ENCODE measurements around the gene PRR7.
A peak's percentile ranks its signal among the peaks of the same experiment; 100 is the strongest.

The PRR7 gene

DNA sequence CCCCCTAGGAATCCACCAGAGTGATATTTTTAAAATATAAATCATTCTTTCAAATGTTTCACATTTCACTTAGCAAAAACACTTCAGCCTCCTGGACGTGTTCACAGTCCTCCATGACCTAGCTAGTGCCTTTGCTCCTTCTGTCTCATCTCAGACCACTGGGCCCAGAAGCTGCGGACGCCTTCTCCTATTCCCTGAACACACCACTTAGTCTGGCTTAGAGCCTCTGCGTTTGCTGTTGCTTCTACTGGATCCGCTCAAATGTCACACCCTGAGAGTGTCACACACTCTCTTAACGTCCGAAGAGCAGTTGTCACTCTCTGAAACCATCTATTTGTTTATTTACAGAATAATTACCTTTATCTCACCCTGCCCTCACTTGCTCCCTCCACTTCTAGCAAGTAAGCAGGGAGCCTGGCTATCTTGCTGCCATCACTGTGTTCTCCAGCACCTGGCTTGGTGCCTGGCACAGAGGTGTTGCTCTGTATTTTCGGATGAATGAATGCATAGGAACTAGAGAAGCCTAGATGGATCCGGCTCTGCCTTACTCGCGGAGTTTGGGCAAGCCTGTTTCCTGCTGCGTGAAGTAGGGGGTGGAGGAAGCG is 21.3 kb upstream of the PRR7 start:
- no peak for DNase-seq

DNA sequence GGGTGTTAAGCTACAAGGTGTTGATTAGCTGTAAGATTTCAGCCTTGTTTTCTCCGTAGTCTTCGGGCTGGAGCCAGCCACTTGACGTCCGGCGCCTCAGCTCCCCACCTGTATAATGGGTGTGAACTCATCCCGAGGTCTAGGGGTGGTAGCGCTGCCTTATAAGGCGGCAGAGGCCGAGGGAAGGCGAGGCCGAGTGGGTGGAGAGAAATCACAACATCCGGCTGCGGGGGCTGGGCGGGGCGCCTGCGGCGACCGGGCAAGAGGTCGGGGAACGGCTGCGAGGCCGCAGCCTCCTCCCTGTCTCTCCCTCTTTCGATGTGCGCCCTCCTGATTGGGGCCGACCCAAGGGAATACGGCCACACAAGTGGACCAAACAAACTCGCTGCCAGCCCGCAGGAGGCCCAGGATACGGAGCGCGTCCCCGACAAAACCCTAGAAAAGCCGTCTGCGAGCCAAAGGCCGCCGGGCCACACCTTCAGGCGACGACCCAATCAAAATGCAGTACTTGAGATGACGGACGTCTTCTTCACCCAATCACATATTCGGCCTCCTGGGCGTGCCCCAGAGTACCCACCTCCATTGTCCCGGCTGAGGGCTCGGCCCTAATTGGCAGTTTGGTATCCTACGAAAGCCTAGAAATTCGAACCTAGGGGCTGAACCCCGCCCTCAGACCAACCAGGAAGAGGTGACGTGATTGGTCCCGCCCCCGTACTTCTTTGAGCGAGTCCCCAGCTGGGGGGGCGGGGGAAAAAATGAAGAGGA is 20.6 kb upstream of the PRR7 start:
- peak; percentile 96 for DNase-seq

DNA sequence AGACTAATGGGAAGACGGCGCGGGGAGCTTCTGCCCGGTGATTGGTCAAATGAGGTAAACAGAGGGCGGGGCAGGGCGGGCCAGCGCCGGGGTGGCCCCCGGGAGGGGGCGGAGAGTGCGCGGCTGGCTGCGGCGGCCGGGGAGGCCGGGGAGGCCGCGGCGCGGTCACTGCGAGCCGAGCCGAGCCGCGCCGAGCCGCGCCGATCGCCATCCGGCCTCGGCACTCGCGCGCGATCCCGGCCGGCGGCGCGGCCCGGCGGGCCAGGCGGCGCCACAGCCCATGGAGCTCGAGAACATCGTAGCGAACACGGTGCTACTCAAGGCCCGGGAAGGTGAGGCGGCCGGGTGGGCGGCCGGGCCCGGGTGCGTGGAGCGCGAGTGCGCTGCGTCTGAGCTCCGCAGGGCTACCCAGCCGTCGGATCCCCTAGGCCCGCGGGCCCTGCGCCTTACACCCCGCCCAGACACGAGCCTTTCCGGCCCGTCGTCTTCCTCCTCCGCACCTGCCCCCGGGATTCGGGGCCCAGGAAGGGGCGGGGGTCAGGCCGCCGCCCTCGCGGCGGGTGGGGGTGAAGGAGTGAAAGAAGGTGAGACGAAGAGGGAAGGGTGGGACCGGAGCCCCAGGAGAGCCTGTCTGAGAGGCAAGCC is 19.9 kb upstream of the PRR7 start, which contains the start of gene GRK6:
Gene GRK6 (plus strand): TSS at position 111 of the 645 bp plus-strand sequence. CDS start 170 bp downstream, at position 281.
- no peak for DNase-seq

DNA sequence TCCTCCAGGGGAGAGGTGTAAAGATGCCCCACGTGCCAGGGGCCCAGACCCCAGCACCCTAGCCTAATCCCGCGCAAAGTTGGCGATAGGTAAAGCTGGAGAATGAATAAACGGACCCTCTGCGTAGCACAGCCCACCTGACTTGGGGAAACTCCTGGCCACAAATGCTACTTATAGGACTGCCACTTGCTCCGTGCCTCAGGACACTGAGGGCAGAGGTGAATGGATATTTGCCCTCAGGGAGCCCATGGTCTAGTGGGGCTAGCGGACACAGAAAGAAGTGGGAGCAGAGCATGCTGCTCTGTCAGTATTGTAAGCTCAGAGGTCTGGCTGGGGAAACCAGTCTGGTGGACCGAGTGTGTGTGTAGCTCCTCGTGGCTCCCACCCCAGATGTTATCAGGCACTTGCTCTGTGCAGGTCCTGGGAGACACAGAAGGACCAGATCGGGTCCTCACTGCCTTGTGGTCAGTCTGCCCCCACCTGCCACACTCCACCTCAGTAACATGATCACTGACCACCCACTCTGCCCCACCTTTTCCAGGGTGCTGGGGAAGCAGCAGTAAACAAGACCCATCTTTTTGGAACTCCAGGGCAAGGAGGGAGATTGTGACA is 19.3 kb upstream of the PRR7 start:
- DNase-seq: no peak

DNA sequence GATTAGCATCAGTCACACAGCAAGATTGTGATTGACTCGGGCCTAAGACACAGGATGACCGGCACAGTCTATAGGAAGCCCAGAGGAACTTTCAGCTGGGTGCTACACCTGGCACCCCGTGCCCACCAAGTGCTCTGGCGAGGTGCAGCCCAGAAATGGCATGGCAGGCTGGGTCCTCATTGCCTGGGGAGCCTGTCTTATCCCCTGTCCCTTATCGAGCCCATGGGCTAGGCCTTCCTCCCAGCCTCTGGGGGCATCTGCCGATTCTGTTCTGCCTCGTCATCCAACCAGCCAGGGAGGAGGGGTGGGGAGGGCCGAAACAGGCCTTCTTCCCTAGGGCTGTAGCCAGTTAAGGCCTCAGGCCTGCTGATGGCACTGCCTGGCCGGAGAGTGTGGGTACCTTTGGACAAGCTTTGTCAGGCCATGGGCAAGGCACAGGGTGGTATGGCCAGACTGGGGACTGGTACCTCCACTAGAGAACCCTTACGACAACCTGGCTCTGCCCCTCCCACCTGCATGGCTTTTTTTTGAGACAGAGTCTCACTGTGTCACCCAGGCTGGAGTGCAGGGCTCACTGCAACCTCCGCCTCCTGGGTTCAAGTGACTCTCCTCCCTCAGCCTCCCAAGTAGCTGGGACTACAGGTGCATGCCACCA is 18.6 kb upstream of the PRR7 start:
- no peak for DNase-seq

DNA sequence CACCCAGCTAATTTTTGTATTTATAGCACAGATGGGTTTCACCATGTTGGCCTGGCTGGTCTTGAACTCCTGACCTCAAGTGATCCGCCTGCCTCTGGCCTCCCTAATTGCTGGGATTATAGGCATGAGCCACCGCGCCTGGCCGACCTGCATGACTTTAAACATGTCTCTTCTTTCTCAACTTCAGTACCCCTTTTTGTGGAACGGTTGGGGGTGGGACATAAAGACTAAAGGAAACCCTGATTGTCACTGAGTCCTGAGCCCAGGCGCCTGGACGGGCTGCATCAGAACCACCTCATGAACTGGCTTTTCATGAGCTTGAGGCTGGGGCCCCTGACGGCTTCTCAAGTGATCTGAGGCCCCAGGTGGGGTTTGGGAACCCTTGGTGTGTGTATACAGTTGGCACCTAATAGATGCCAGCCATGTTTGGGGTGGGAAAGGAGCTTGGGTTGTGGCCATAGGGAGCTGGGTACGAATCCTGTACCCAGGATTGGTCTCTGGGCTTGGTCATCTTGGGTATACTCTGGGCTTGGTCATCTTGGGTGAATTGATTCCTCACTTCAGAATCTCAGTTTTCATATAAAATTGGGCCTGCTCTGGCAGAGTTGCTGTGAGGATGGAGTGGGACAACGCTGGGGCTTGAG is 17.9 kb upstream of the PRR7 start:
- no peak for DNase-seq

DNA sequence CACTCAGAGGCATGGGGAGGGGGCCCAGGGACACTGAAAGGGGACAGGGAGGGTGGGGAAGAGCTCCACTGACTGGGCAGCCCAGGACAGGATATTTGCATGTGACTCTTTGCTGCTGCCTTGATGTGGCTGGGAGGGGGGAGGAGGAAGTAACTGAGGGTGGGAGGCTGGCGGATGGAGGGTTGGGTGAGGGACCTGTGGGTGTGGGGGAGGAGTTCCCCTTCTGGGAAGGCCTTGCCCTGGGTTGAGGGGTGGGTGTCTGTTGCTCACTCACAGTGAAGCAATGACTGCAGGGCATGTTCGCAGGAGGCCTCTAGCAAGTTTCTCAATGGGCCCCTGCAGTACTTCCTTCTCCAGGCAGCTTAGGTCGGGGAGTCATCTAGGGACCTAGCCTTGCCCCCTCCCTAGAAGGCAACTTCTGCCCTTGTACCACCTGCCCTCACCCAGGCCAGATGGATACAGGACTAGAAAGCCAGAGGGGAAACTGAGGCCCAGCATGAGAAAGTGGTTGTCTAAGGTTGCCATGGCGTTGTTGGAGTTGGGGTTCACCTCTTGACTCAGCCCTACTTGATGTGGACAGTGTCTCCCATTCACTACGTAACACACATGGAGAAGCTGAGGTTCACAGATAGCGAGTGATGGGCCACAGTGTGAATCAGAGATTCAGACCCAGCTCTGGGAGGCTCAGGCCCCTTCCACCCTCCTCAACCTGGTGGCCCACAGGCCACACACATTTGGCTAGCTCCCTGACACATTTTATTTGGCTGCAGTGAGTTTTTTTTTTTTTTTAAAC is 17.2 kb upstream of the PRR7 start:
- DNase-seq: no peak

DNA sequence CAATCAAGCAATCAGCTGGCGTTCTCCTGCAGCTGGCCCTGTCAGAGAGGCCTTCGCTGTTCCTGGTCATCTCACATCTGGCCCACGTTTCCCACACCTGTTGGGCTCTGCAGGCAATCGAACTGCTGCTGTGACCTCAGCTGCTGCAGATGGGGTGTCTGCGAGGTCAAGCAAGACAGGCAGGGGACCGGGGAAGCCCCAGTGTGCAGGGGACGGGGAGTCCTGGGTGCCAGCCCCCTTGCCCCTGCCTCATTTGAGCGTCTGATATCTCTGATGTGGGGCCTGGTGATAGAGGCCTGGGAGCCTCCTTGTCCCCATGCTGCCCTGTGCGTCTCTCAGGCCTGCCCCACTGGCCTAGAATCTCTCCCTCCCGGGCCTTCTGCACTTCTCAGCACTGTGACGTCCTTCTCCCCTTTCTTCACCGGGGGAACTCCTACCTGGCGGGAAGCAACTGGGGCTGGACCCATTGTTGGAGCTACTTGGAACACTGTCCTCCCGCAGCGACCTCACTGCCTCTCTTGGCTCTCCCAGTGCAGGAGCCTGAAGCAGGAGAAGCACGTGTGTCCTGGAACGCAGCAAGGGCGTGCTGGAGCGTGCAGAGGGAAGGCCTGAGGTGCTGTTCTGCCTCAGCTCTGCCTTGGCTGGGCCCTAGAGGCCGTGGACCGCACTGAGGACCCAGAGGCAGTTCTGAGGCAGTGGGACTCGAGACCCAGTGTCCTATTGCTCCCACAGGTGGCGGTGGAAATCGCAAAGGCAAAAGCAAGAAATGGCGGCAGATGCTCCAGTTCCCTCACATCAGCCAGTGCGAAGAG is 16.3 kb upstream of the PRR7 start:
- DNase-seq: no peak

DNA sequence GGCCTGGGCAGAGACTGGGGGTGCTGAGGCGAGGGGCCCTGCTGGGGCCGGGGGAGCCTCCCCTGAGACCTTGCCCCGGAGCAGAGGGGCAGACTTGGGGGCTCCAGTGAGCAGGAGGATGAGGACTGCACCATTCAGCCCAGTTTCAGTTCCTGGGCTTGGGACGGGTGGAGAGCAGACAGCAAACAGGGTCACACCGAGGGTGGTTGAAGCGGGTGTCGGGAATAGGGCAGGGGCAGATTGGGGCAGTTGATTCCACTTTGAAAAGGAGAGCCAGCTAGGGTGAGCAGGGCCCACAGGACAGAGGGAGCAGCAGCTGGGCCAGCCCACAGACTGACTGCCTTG is 15.7 kb upstream of the PRR7 start:
- DNase-seq: no peak

DNA sequence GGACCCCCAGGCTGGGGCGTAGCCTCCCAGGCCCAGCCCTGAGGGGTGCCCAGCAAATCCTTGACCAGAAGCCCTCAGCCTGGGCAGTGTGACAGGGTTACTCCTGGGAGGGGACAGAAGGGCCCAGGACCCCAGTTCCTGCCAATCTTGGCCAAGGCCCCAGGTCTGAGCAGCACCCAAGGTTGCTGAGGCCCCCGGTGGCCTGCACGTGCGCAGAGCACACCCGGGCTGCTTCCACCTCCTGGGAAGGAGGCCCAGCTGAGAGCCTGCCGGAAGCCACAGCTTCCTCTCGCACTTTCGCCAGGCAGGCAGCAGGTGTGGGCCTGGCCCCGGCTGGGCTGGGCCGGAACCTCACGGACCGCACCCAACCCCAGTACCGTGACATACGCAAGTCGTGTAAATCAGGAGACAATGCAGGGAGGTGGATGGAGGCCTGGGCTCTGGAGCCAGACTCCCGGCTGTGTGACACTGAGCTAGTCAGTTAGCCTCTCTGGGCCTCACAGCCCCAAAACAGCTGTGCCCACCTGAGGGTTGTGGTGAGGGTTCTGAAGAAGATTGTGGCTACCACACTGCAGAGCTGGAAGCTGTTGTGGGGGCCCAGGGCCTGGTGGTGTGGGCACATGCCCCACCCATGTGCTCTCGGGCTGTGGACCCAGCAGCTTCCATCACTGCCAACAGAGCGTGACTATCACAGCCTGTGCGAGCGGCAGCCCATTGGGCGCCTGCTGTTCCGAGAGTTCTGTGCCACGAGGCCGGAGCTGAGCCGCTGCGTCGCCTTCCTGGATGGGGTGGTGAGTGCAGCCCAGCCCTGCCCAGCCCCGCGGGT is 15.1 kb upstream of the PRR7 start:
- no peak for DNase-seq

DNA sequence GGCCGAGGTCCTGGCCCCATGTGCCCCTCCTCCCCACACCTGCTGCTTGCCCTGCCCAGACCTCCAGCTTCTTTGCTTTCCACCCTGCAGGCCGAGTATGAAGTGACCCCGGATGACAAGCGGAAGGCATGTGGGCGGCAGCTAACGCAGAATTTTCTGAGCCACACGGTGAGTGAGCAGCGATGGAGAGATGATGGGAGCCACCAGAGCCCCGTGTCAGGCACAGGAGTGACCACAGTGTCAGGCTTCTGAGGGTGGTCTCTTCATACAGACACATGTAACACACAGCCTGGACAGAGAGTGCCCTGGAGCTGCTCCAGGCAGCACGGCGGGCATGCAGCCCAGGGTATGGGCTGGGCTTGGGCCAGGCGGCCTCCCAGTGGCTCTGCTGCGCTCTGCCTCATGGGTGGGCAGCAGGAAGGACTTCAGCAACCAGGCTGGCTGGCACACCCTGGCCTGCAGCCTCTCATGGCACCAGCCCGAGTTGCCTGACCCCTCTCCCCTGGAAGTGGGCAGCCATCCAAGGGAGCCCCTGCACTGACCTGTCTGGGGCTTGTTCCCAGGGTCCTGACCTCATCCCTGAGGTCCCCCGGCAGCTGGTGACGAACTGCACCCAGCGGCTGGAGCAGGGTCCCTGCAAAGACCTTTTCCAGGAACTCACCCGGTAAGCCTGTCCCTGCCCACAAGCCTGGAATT is 14.3 kb upstream of the PRR7 start:
- DNase-seq: no peak

DNA sequence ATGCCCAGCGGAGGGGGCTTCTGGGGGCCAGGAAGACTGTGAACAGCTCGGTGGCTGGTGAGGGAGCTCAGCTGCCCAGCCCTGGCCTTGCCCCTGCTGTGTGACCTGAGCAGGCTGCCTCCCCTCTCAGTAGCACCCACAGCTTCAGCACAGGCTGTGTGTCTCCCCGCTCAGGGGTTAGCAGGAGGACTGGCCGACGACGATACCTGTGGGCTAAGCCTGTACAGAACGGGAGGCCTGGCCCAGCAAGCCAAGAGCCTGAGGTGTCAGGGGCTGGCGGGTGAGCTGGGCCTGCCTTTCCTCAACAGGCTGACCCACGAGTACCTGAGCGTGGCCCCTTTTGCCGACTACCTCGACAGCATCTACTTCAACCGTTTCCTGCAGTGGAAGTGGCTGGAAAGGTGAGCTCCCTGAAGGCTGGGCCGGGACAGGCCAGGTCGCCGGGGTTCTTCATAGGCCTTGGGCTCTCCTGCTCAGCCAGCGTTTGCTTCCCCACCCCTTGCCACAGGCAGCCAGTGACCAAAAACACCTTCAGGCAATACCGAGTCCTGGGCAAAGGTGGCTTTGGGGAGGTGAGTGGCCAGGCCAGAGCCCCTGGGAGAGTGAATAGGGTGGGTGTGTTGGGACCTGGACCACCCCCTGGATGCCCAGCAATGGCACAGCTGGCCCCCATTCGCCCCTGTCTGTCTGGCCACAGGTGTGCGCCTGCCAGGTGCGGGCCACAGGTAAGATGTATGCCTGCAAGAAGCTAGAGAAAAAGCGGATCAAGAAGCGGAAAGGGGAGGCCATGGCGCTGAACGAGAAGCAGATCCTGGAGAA is 13.6 kb upstream of the PRR7 start:
- no peak for DNase-seq

DNA sequence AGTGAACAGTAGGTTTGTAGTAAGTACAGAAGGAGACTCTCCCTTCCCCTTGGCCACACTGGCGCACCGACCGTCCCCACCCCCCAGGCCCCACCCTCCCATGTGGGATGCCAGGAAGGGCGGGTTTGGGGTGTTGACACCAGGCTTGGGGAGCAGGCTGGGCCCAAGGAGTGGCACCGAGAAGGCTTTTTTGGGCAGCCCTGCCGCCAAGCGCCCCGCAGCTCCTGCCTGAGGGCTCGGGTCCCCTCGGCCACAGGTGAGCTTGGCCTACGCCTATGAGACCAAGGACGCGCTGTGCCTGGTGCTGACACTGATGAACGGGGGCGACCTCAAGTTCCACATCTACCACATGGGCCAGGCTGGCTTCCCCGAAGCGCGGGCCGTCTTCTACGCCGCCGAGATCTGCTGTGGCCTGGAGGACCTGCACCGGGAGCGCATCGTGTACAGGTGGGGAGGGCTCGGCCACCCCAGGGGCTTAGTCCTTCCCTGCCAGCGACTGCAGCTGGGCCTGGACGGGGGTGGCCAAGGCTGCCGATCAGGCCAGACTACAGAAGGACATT is 12.9 kb upstream of the PRR7 start:
- no peak for DNase-seq

DNA sequence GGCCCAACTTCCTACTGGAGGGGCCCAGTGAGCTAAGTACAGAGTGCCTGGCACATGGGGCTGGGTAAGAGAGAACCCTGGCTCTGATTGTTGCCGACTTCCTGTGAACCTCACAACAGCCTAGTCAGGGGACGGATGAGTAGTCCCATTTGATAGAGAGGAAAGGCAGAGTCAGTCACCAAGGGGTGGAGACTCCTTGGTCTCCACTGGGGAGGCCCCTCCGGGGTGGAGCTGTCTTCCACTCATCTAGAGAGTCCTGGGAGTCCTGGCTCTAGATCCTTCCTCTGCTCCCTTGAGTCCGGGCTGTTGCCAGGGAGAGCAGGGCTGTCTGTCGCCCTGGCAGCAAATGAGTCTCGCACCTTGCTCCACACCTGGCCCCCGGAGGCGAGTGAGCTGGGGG is 12.2 kb upstream of the PRR7 start:
- DNase-seq: no peak

DNA sequence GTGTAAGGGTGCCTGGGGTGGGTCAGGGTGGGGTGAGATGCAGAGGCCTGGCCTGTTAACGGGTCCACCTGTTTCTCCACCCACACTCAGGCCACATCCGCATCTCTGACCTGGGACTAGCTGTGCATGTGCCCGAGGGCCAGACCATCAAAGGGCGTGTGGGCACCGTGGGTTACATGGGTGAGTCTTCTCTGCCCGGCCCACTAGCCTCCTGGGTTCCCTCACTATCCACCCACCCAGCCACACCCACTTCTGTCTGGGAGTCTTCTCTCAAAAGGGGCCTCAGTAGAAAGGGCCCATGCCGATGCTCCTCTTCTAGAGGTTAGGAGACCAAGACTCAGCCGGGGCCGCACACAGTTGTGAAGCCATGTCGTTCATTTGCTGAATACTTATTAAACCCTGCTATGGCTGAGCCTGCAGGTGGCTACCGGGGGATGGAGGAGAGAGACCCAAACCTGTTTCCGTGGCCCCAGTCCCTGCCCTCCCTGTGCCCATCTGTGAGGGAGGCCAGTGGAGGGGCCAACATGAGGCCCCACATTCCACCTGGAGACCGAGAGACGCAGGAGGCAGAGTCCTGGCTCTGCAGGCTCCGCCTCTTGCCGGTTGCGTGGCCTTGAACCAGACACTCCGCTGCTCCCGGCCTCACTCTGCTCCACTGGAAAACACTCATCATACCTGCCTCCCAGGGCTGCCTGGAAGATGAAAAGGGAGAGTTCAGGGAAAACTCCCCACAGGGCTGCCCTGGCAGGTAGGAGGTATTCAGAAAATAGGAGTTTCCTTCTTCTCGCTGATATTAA is 11.5 kb upstream of the PRR7 start:
- no peak for DNase-seq

DNA sequence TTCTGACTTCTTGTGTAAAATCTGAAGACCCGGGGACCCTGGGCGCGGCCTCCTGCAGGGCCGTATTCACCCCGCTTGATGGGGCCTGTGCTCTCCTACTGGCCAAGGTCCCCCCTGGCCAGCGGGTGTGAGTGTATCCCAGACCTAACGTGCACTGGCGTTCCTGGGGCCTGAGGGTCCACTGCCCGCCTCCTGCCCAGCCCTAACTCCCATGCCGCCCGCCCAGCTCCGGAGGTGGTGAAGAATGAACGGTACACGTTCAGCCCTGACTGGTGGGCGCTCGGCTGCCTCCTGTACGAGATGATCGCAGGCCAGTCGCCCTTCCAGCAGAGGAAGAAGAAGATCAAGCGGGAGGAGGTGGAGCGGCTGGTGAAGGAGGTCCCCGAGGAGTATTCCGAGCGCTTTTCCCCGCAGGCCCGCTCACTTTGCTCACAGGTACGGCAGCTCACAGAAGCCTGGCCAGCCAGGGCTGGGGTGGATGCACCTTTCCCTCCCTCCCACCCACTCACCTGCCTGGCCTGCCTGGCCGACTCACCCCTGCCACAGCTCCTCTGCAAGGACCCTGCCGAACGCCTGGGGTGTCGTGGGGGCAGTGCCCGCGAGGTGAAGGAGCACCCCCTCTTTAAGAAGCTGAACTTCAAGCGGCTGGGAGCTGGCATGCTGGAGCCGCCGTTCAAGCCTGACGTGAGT is 10.6 kb upstream of the PRR7 start:
- DNase-seq: no peak

DNA sequence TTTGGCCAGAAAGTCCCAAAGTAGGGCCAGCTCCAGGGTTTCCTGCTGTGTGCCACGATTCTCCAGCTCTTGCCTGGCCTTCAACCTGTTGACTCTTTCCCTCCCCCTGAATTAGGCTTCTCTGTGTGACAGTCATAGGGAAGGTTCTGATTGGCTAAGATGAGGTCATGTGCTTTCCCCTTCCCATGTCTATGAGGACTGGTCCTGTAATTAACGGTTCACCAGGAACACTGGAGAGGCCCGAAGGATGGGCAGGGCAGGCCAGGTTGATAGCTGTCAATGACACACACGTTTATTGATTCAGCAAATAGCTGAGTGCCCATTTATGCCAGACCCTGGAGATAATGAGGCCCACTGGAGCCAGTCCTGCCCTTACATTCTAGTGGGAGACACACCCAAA is 9.0 kb upstream of the PRR7 start:
- DNase-seq: no peak

All from NCI-H2107 (cell line).